Endothelial cell (in vitro differentiated cells): ENCODE measurements around the gene DNMT1. TPM values are rescaled to one million over a fixed set of nuclear protein-coding genes. Genes with fewer than 3 reads are reported as not detected.

Experiments used
- DNase-seq: peaks from one replicate; pipeline ENCODE4 v3.0.0; 2021; ENCODE audit warnings: low spot score
- H3K27ac Mint-ChIP-seq: one replicate; pipeline ENCODE4 v1.8.0; 2021; ENCODE audit warnings: mixed read lengths, inconsistent platforms; ENCODE audit not compliant: unreplicated experiment
- H3K27me3 Mint-ChIP-seq: one replicate; pipeline ENCODE4 v1.8.0; 2021; ENCODE audit warnings: mild to moderate bottlenecking, moderate library complexity, mixed read lengths, inconsistent platforms; ENCODE audit not compliant: unreplicated experiment
- H3K36me3 Mint-ChIP-seq: one replicate; pipeline ENCODE4 v1.8.0; 2021; ENCODE audit warnings: mild to moderate bottlenecking, low read depth, mixed read lengths, inconsistent platforms; ENCODE audit not compliant: unreplicated experiment
- H3K4me1 Mint-ChIP-seq: one replicate; pipeline ENCODE4 v1.8.0; 2021; ENCODE audit warnings: mild to moderate bottlenecking, mixed read lengths, inconsistent platforms; ENCODE audit not compliant: unreplicated experiment
- H3K4me3 Mint-ChIP-seq: one replicate; pipeline ENCODE4 v1.8.0; 2021; ENCODE audit warnings: mild to moderate bottlenecking, mixed read lengths, inconsistent platforms; ENCODE audit not compliant: unreplicated experiment
- H3K9me3 Mint-ChIP-seq: one replicate; pipeline ENCODE4 v1.8.0; 2021; ENCODE audit warnings: mixed read lengths, inconsistent platforms; ENCODE audit not compliant: unreplicated experiment
- total RNA-seq: library from RNA; stranded (reverse); fragmentation: NEBNext Ultra II Directional; extraction: Animal tissue kit (Norgen Biotek cat#: 25700); gene quantifications from one replicate; pipeline ENCODE4 v1.2.1, GENCODE V29; 2021; ENCODE audit not compliant: unreplicated experiment
- TF ChIP-seq, protein P1 (sequence below): fragments of 200-600 bp; sonication (generic); IDR thresholded peaks from one replicate; pipeline ENCODE4 v1.5.0; 2021; ENCODE audit warnings: antibody characterized with exemption; ENCODE audit not compliant: unreplicated experiment

Gene DNMT1
- total RNA-seq, 1 donor from 2014 or later: 119 TPM

DNA sequence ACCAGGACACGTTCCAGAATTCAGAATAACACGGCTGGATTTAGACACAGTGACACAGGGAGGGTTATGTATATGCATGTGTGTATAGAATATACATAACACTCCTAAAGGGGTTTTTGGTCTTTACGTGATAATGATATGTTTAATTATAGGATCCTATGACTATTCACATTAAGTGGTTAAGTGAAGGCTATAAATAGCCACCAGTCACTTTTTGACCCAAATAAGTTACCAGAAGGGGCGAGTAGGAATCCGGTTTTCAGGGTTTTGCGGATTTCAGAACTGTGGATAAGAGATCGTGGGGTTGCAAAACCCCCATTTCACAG, 99.2 kb downstream of the DNMT1 start:
- Mint-ChIP-seq H3K27me3 (peaks cover 8% of the 10 kb centered on the region), H3K36me3 (peaks cover 14% of the 10 kb centered on the region), H3K4me1 (no peaks in the 10 kb centered on the region), H3K27ac (no peak overlapping the region), H3K9me3 (no peaks in the 10 kb centered on the region), H3K4me3 (no peak overlapping the region)
- DNase-seq: no peak
- TF ChIP-seq, protein P1, sequence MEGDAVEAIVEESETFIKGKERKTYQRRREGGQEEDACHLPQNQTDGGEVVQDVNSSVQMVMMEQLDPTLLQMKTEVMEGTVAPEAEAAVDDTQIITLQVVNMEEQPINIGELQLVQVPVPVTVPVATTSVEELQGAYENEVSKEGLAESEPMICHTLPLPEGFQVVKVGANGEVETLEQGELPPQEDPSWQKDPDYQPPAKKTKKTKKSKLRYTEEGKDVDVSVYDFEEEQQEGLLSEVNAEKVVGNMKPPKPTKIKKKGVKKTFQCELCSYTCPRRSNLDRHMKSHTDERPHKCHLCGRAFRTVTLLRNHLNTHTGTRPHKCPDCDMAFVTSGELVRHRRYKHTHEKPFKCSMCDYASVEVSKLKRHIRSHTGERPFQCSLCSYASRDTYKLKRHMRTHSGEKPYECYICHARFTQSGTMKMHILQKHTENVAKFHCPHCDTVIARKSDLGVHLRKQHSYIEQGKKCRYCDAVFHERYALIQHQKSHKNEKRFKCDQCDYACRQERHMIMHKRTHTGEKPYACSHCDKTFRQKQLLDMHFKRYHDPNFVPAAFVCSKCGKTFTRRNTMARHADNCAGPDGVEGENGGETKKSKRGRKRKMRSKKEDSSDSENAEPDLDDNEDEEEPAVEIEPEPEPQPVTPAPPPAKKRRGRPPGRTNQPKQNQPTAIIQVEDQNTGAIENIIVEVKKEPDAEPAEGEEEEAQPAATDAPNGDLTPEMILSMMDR: no peak

GRCh38 chr19:10093295-10094186, 101.2 kb downstream of the DNMT1 start:
- peaks cover 17% of the 10 kb centered on the region for H3K36me3 Mint-ChIP-seq
- no peak overlapping the region for H3K27ac Mint-ChIP-seq
- no peaks in the 10 kb centered on the region for H3K4me1 Mint-ChIP-seq
- no peaks in the 10 kb centered on the region for H3K9me3 Mint-ChIP-seq
- TF ChIP-seq, protein P1: no peak
- peaks cover 10% of the 10 kb centered on the region for H3K27me3 Mint-ChIP-seq
- no peak for DNase-seq
- peak overlapping the region; percentile 37 for H3K4me3 Mint-ChIP-seq

DNA sequence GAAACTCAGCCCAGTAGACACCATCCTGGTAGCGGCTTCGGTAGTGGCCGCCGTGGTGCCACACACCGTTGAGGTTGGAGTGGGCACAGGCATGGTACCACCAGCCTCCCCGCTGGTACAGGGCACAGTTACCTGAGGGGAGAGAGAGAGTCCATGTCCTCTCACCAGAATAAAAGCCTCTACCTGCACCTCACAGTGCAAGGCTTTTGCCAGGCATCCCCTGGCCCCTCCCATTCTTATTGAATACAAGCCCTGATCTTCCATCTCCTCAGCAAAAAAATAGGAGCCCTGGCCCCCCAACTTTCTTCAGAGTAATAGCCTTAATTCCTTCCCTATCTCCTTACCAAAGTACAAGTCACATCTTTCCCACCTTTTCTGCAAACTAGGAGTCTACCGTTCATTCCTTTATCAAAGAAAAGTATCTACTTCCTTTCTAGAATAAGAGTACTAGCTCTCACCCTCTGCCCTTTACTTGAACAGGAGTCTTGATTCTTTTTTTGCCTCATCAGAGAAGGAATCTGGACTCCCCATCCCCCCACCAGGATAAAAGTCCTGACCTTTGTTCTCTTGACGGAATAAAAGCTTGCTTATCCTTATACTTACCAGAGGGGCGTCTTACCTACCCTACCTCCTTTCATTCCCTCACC, 102.0 kb downstream of the DNMT1 start:
- no peaks in the 10 kb centered on the region for H3K4me1 Mint-ChIP-seq
- peaks cover 10% of the 10 kb centered on the region for H3K27me3 Mint-ChIP-seq
- TF ChIP-seq, protein P1: no peak
- peak overlapping the region; percentile 13 for H3K4me3 Mint-ChIP-seq
- no peak for DNase-seq
- no peak overlapping the region for H3K27ac Mint-ChIP-seq
- H3K36me3 Mint-ChIP-seq: peaks cover 17% of the 10 kb centered on the region
- no peaks in the 10 kb centered on the region for H3K9me3 Mint-ChIP-seq

DNA sequence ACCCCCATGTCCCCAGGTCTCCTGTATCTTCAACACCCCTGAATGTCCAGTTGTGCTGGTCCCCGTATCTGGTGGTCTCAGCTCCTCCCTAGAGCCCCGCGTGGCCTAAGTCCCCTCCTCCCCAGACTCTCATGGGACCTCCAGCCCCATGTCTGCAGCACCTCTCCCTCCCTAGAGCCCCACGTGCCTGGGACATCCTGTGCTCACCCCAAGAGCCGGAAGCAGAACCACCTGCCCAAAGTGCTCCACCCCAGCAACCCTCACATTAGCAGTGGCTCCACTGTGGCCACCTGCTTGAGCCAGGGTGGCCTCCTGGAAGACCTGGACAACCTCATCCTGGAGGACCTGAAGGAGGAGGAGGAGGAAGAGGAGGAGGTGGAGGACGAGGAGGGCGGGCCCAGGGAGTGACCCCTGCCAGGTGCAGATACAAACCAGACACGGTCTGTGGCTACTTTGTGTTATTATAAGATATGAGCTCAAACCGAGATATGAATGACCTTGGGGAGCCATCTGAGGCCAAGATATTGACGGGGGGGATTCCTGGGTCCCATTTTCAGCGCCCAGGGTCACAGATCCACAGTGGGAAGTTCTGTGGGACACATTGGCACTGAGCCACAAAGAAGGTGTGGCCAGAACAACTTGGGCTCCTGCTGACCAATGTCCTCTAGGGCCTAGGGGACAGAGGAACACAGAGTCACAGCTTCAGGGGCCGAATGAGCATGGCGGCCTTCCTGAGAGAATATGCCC, 102.7 kb downstream of the DNMT1 start:
- Mint-ChIP-seq H3K4me1 (no peaks in the 10 kb centered on the region), H3K27me3 (peaks cover 13% of the 10 kb centered on the region), H3K36me3 (peaks cover 17% of the 10 kb centered on the region), H3K27ac (no peak overlapping the region), H3K4me3 (no peak overlapping the region), H3K9me3 (no peaks in the 10 kb centered on the region)
- DNase-seq: no peak
- TF ChIP-seq, protein P1: no peak

GRCh38 chr19:10091370-10091687, 103.4 kb downstream of the DNMT1 start:
- no peak for DNase-seq
- Mint-ChIP-seq H3K27ac (no peak overlapping the region), H3K36me3 (peaks cover 17% of the 10 kb centered on the region), H3K9me3 (no peaks in the 10 kb centered on the region), H3K4me3 (no peak overlapping the region), H3K27me3 (peaks cover 13% of the 10 kb centered on the region), H3K4me1 (no peaks in the 10 kb centered on the region)
- TF ChIP-seq, protein P1: no peak
